K562 (cell line): ENCODE measurements around the gene VPS11. TPM values are rescaled to one million over a fixed set of nuclear protein-coding genes. Genes with fewer than 3 reads are reported as not detected.

Source experiments
- GABPB1 ChIP-seq: sonication (generic); formaldehyde crosslinking; IDR thresholded peaks from 2 replicates; pipeline ENCODE4 v1.8.0; 2022; ENCODE audit warnings: mild to moderate bottlenecking, missing genetic modification reagents
- HOXB6 ChIP-seq: fragments of 250-450 bp; sonication (Bioruptor Pico); IDR thresholded peaks from 2 replicates; pipeline ENCODE4 v1.5.1; 2022; ENCODE audit warnings: mild to moderate bottlenecking, borderline replicate concordance
- PCBP1 ChIP-seq: fragments of 200-400 bp; formaldehyde crosslinking; IDR thresholded peaks from 2 replicates; pipeline ENCODE4 v1.6.1; 2018; ENCODE audit warnings: mild to moderate bottlenecking, low read depth, low read length; ENCODE audit not compliant: poor library complexity, severe bottlenecking
- RBM34 ChIP-seq: fragments of 200-400 bp; formaldehyde crosslinking; IDR thresholded peaks from 2 replicates; pipeline ENCODE4 v1.6.1; 2018; ENCODE audit warnings: low read length, borderline replicate concordance; ENCODE audit not compliant: insufficient read depth
- U2AF1 ChIP-seq: fragments of 200-400 bp; formaldehyde crosslinking; optimal IDR thresholded peaks from 2 replicates; pipeline ENCODE3; 2017; ENCODE audit warnings: mild to moderate bottlenecking, low read depth, low read length, moderate library complexity
- YBX1 ChIP-seq: fragments of 450-650 bp; IDR thresholded peaks from 2 replicates; pipeline ENCODE4 v1.7.1; 2016; ENCODE audit warnings: mild to moderate bottlenecking
- ZNF444 ChIP-seq: fragments of 250-450 bp; sonication (Bioruptor Pico); IDR thresholded peaks from 2 replicates; pipeline ENCODE4 v1.4.0; 2020; ENCODE audit warnings: mild to moderate bottlenecking, moderate library complexity
- ZNF561 ChIP-seq: fragments of 450-650 bp; formaldehyde crosslinking; conservative IDR thresholded peaks from 2 replicates; pipeline ENCODE4 v1.4.0; 2020; ENCODE audit warnings: mild to moderate bottlenecking, moderate library complexity
- polyA plus RNA-seq, 8 experiments: library from polyadenylated mRNA; depleted of rRNA in 4 of 8; stranded (reverse) in 5 of 8; unstranded in 3 of 8; fragments of >200 nt; fragmentation: Nextera tagmentation in 2 of 8; fragmentation: Illumina TruSeq in 1 of 8; extraction: Ambion mirVana in 2 of 8; extraction: Trizol in 1 of 8; gene quantifications; 2 replicates each; pipeline versions ENCODE4 v1.2.1 to v1.2.3, GENCODE V29; 2011 to 2014; ENCODE audit warnings: inconsistent platforms in 1 of 8, missing spikeins in 1 of 8
- total RNA-seq, 7 experiments: library from RNA; depleted of rRNA in 6 of 7; stranded (reverse); fragments of >200 nt in 6 of 7; fragmentation: Illumina TruSeq in 2 of 7; extraction: Trizol in 2 of 7; gene quantifications; 2 replicates each; pipeline versions ENCODE4 v1.2.1 to v1.2.3, GENCODE V29; 2011 to 2021; ENCODE audit warnings: low replicate concordance in 1 of 7
- TF ChIP-seq, protein P1 (sequence below): fragments of 200-400 bp; formaldehyde crosslinking; IDR thresholded peaks from 2 replicates; pipeline ENCODE4 v1.6.1; 2017; ENCODE audit warnings: mild to moderate bottlenecking, low read depth, low read length, moderate library complexity
- TF ChIP-seq, protein P2 (sequence below): fragments of 450-650 bp; formaldehyde crosslinking; IDR thresholded peaks from 2 replicates; pipeline ENCODE4 v1.4.0; 2022; ENCODE audit warnings: mild to moderate bottlenecking, moderate library complexity
- TF ChIP-seq, protein P3 (sequence below): fragments of 150-350 bp; IDR thresholded peaks from 2 replicates; pipeline ENCODE4 v1.6.1; 2014; ENCODE audit warnings: low read depth, mild to moderate bottlenecking, low read length, borderline replicate concordance
- TF ChIP-seq, protein P4 (sequence below), 3 experiments: IDR thresholded peaks in 2 of 3; conservative IDR thresholded peaks in 1 of 3; 2 replicates each; pipeline ENCODE4 v1.5.1; 2011 to 2012; ENCODE audit warnings: low read length in 3 of 3, mild to moderate bottlenecking in 3 of 3, control low read depth in 2 of 3, improper control_type of control experiment in 1 of 3, inconsistent platforms in 1 of 3, low read depth in 1 of 3, mixed read lengths in 1 of 3, moderate library complexity in 1 of 3; ENCODE audit not compliant: insufficient read depth in 2 of 3
- TF ChIP-seq, protein P5 (sequence below): fragments of 250-450 bp; sonication (Bioruptor Pico); IDR thresholded peaks from 2 replicates; pipeline ENCODE4 v1.4.0; 2020; ENCODE audit warnings: borderline replicate concordance
- TF ChIP-seq, protein P6 (sequence below), 2 experiments: fragments of 450-650 bp; conservative IDR thresholded peaks; 2 replicates each; pipeline ENCODE4 v1.6.1; 2017; ENCODE audit warnings: mild to moderate bottlenecking in 2 of 2, moderate library complexity in 2 of 2

The VPS11 gene
- total and polyA plus RNA-seq, 9 of the 15 experiments (the other 6 are each of a cell fraction or from before 2014, with no cell fraction given): 14.1 to 35.5 (median 27.5) TPM

DNA sequence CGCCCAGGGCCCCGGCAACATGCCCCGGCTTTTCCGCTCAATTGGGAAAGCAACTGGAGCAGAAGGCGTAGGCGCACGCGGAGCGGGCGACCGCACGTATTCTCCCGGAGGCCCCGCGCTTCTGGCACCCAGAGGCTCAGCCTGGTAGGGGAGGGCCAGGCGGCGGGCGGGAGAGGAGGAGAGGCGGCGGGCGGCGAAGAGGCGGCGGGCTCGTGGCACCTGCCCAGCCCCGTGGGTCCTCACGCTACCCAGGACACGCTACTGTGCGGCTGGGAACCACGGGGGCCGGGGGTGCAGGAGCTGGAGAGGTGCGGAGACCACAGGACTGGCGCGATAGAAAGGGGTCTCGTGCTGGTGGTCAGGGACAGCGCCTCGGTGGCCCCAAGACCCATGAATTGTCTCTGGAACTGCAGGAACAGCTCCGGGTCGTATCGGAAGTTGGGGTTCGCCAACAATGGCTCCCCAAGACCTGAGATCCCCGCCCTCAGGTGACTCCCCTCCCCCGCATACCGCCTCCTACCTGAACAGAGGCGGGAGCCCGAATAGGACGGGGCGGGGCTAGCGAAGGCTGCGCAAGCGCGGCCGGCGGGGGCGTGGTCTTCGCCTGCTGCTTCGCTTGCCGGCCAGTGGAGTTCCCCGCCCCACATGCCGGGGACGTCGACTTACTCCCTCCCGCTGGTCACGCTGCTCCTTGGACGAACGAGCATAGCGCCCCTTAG is 37.1 kb upstream of the VPS11 start, which contains the start of gene SLC37A4 (continued):
- TF ChIP-seq HOXB6 (no peak), U2AF1 (no peak), YBX1 (no peak), GABPB1 (CRISPR knock-in tag) (peak; percentile 70), ZNF444 (CRISPR knock-in tag) (no peak), ZNF561 (no peak), PCBP1 (peak; percentile 83), RBM34 (no peak)
- TF ChIP-seq, protein P1, sequence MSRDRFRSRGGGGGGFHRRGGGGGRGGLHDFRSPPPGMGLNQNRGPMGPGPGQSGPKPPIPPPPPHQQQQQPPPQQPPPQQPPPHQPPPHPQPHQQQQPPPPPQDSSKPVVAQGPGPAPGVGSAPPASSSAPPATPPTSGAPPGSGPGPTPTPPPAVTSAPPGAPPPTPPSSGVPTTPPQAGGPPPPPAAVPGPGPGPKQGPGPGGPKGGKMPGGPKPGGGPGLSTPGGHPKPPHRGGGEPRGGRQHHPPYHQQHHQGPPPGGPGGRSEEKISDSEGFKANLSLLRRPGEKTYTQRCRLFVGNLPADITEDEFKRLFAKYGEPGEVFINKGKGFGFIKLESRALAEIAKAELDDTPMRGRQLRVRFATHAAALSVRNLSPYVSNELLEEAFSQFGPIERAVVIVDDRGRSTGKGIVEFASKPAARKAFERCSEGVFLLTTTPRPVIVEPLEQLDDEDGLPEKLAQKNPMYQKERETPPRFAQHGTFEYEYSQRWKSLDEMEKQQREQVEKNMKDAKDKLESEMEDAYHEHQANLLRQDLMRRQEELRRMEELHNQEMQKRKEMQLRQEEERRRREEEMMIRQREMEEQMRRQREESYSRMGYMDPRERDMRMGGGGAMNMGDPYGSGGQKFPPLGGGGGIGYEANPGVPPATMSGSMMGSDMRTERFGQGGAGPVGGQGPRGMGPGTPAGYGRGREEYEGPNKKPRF: no peak
- TF ChIP-seq, protein P2, sequence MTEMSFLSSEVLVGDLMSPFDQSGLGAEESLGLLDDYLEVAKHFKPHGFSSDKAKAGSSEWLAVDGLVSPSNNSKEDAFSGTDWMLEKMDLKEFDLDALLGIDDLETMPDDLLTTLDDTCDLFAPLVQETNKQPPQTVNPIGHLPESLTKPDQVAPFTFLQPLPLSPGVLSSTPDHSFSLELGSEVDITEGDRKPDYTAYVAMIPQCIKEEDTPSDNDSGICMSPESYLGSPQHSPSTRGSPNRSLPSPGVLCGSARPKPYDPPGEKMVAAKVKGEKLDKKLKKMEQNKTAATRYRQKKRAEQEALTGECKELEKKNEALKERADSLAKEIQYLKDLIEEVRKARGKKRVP (CRISPR knock-in tag): no peak
- TF ChIP-seq, protein P3, sequence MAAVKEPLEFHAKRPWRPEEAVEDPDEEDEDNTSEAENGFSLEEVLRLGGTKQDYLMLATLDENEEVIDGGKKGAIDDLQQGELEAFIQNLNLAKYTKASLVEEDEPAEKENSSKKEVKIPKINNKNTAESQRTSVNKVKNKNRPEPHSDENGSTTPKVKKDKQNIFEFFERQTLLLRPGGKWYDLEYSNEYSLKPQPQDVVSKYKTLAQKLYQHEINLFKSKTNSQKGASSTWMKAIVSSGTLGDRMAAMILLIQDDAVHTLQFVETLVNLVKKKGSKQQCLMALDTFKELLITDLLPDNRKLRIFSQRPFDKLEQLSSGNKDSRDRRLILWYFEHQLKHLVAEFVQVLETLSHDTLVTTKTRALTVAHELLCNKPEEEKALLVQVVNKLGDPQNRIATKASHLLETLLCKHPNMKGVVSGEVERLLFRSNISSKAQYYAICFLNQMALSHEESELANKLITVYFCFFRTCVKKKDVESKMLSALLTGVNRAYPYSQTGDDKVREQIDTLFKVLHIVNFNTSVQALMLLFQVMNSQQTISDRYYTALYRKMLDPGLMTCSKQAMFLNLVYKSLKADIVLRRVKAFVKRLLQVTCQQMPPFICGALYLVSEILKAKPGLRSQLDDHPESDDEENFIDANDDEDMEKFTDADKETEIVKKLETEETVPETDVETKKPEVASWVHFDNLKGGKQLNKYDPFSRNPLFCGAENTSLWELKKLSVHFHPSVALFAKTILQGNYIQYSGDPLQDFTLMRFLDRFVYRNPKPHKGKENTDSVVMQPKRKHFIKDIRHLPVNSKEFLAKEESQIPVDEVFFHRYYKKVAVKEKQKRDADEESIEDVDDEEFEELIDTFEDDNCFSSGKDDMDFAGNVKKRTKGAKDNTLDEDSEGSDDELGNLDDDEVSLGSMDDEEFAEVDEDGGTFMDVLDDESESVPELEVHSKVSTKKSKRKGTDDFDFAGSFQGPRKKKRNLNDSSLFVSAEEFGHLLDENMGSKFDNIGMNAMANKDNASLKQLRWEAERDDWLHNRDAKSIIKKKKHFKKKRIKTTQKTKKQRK: no peak
- TF ChIP-seq, protein P4, sequence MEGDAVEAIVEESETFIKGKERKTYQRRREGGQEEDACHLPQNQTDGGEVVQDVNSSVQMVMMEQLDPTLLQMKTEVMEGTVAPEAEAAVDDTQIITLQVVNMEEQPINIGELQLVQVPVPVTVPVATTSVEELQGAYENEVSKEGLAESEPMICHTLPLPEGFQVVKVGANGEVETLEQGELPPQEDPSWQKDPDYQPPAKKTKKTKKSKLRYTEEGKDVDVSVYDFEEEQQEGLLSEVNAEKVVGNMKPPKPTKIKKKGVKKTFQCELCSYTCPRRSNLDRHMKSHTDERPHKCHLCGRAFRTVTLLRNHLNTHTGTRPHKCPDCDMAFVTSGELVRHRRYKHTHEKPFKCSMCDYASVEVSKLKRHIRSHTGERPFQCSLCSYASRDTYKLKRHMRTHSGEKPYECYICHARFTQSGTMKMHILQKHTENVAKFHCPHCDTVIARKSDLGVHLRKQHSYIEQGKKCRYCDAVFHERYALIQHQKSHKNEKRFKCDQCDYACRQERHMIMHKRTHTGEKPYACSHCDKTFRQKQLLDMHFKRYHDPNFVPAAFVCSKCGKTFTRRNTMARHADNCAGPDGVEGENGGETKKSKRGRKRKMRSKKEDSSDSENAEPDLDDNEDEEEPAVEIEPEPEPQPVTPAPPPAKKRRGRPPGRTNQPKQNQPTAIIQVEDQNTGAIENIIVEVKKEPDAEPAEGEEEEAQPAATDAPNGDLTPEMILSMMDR (IDR thresholded peaks at IDR 0.05 in 2 of 3, conservative IDR thresholded peaks at IDR 0.05 in 1 of 3; ENCODE audit: insufficient read depth in 2 of 3, low read depth in 1 of 3, low read length in 3 of 3): peak; percentile 94 to 96 (median 95)
- TF ChIP-seq, protein P5, sequence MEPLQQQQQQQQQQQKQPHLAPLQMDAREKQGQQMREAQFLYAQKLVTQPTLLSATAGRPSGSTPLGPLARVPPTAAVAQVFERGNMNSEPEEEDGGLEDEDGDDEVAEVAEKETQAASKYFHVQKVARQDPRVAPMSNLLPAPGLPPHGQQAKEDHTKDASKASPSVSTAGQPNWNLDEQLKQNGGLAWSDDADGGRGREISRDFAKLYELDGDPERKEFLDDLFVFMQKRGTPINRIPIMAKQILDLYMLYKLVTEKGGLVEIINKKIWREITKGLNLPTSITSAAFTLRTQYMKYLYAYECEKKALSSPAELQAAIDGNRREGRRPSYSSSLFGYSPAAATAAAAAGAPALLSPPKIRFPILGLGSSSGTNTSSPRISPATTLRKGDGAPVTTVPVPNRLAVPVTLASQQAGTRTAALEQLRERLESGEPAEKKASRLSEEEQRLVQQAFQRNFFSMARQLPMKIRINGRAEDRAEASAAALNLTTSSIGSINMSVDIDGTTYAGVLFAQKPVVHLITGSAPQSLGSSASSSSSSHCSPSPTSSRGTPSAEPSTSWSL (CRISPR knock-in tag): 0 out of 2 replicates have a peak, but pooled peaks have one; percentile 9
- TF ChIP-seq, protein P6, sequence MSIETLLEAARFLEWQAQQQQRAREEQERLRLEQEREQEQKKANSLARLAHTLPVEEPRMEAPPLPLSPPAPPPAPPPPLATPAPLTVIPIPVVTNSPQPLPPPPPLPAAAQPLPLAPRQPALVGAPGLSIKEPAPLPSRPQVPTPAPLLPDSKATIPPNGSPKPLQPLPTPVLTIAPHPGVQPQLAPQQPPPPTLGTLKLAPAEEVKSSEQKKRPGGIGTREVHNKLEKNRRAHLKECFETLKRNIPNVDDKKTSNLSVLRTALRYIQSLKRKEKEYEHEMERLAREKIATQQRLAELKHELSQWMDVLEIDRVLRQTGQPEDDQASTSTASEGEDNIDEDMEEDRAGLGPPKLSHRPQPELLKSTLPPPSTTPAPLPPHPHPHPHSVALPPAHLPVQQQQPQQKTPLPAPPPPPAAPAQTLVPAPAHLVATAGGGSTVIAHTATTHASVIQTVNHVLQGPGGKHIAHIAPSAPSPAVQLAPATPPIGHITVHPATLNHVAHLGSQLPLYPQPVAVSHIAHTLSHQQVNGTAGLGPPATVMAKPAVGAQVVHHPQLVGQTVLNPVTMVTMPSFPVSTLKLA (conservative IDR thresholded peaks at IDR 0.05): peak; percentile 82
